Urinary bladder (tissue), 4 donors: ENCODE data around the gene PPP1CA. TPM values are rescaled to one million over a fixed set of nuclear protein-coding genes. Genes with fewer than 3 reads are reported as not detected.

Experiments used
- DNase-seq: peaks from one replicate; pipeline ENCODE4 v3.0.0-alpha.2; 2015; ENCODE audit errors: extremely low spot score
- H3K27ac ChIP-seq: one replicate; pipeline ENCODE4 v1.5.1; 2013; ENCODE audit warnings: low read depth, mild to moderate bottlenecking, moderate library complexity
- H3K36me3 ChIP-seq: one replicate; pipeline ENCODE4 v1.6.1; 2013; ENCODE audit warnings: mild to moderate bottlenecking, moderate library complexity; ENCODE audit not compliant: insufficient read depth
- H3K4me1 ChIP-seq: one replicate; pipeline ENCODE4 v1.6.1; 2013; ENCODE audit warnings: mild to moderate bottlenecking, moderate library complexity; ENCODE audit not compliant: insufficient read depth
- H3K4me3 ChIP-seq: one replicate; pipeline ENCODE4 v1.5.1; 2013; ENCODE audit warnings: low read depth, low read length
- WGBS: extraction: QIAGEN DNeasy Blood & Tissue Kit; methylation state at CpG from one replicate; pipeline ENCODE4 v1.1.7; 2013; 5-methylcytosine and 5-hydroxymethylcytosine counted together
- polyA plus RNA-seq: library from polyadenylated mRNA; stranded (reverse); fragments of 200-250 nt; gene quantifications from one replicate; pipeline ENCODE4 v1.2.3, GENCODE V29; 2013
- total RNA-seq: library from RNA; depleted of rRNA; stranded (reverse); fragments of >200 nt; gene quantifications from one replicate; pipeline ENCODE4 v1.2.3, GENCODE V29; 2014
- donor health status: healthy with polysubstance abuse.
- donor health status: healthy.

PPP1CA gene
- total and polyA plus RNA-seq, 2 donors: 70.6 to 85.9 TPM

DNA sequence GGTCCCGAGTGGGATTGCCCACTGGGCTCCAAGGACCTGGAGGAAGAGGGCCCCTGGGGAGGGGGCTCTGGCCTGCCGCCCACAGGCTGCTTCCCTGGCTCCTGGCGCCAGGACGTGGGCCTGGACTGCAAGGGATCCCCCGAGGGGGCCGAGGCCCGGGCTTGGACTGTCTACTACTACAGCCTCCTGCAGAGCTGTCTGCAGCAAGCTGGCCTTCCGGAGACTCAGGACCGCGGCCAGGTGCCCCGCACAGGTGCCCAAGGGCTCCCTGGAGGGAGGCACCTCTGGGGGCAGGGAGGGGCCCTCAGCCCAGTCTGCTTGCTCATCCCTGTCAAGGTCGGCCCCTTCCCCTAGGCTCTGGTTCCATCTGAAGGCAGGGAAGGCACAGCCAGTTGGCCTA is 15.8 kb upstream of the PPP1CA start:
- Histone ChIP-seq H3K4me3 (no peak overlapping the region), H3K36me3 (no peaks in the 10 kb centered on the region), H3K27ac (no peak overlapping the region), H3K4me1 (peaks cover 2% of the 10 kb centered on the region)
- DNase-seq: no peak
- 82% methylated on average over 12 of the region's 12 CpGs for WGBS

DNA sequence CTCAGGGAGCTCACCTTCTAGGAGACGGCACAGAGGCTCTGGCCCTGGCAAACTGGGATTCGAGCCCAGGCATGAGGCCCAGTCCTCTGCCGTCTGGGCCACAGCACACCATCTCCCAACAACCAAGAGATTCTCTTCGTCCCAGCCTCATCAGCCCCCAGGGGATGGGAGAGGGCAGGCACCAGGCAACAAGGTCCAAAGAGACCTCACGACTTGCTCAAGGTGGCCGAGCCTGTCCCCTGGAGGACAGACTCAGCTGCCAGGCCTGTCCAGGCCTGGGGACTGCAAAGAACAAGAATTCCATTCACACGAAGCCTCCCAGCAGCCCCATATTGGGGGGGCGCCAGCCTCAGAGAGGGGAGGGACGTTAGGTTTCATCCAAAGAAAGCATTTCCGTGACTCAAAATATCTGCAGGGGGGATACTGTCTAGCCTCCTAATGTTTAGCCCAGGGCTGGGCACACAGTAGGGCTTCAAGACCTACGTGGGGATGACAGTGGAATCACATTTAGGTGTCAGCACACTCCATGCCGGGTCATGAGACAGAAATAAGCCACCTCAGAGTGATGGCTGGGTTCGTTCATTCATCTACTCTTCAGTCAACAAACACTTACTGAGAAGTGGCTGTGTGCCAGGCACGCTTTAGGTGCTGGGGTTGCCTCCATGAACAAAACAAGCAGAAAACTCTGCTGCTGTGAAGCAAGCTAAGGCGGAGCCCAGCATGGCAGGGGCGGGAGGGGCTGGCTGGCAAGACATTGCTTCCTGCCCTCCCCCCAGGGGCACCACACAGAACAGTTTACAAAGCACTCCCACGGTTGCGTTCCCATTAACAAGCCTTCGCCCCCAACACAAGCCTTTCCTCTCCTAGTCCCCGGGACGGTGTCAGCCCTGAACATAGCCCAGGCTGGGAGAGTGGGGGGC is 15.0 kb upstream of the PPP1CA start:
- no peak overlapping the region for H3K4me3 ChIP-seq
- no peak for DNase-seq
- peaks cover 2% of the 10 kb centered on the region for H3K4me1 ChIP-seq
- 69% methylated on average over 21 of the region's 21 CpGs for WGBS
- H3K36me3 ChIP-seq: no peaks in the 10 kb centered on the region
- no peak overlapping the region for H3K27ac ChIP-seq

DNA sequence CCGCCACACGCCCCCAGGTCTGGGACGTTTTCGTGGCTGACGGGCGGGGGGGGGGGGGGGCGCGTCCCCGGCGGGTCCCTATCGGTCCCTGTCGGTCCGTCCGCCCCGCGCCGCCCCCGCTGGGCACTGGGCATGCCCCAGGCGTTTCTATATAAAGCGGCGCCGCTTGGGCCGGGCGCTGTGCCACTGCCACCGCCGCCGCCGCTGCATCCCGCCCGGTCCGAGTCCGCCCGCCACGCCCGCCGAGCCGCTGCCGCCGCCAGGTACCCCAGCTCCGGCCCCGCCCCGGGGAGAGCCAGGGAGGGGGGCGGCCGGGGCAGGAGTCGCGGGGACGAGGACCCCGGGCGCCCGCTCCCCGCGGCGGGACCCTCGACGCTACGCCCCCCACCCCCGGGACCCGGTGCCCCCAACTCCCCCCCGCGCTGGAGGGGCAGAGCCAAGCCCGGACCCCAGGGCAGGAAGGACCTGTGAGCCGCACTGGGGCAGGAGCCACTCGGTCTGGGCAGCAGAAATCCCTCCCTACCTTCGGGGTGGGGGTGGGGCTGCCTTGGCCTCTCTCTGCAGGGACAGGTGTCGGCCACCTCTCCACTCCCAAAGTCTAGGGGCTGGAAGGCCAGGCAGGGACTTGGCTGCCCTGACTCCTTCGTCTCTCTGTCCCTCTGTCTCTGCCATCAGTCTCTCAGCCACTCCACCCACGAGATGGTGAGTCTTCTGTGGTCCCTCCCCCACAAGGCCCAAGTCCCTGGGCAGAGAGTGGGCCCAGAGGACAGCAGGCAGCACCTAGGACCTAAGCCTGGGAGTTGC is 14.0 kb upstream of the PPP1CA start, which contains the start of gene CARNS1:
CARNS1 (plus strand) TSS at position 178 of the 804 bp plus-strand sequence; CDS start at position 700, 522 bp downstream.
- H3K4me3 ChIP-seq: peak within 1 kb of the TSS; percentile 22
- H3K4me1 ChIP-seq: peaks cover 2% of the 10 kb centered on the region
- H3K27ac ChIP-seq: no peak within 1 kb of the TSS
- no peaks in the 10 kb centered on the region for H3K36me3 ChIP-seq
- WGBS: 6% methylated on average over 67 of the region's 67 CpGs
- no peak for DNase-seq

DNA sequence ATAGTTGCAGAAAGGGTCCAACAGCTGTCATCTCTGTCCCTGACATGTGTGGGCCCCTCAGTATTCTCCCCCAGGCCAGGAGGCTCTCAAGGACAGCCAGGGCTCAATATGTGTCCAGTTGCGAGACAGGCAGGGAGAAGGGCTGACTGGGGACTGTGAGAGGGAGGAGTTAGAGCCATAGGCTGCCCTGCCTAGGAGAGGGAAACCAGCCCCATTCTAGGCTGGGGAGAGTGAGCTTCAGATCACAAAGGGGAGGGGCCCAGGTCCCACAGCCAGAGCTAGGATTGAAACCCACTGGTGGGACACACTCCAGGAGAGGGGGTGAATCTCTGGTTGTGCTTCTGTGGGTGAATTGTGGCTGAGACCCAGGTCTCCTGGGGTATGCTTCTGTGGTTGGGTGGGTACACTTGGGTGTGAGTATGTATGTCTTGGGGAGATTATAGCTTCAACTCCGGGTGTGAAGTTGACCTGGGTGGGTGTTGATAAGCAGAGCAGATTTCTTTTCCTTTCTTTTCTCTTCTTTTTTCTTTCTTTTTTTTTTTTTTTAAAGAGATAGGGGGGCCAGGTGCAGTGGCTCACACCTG is 11.7 kb upstream of the PPP1CA start:
- Histone ChIP-seq H3K27ac (no peak overlapping the region), H3K36me3 (no peaks in the 10 kb centered on the region), H3K4me1 (no peaks in the 10 kb centered on the region), H3K4me3 (no peak overlapping the region)
- WGBS: 63% methylated on average over 2 of the region's 2 CpGs
- DNase-seq: no peak

DNA sequence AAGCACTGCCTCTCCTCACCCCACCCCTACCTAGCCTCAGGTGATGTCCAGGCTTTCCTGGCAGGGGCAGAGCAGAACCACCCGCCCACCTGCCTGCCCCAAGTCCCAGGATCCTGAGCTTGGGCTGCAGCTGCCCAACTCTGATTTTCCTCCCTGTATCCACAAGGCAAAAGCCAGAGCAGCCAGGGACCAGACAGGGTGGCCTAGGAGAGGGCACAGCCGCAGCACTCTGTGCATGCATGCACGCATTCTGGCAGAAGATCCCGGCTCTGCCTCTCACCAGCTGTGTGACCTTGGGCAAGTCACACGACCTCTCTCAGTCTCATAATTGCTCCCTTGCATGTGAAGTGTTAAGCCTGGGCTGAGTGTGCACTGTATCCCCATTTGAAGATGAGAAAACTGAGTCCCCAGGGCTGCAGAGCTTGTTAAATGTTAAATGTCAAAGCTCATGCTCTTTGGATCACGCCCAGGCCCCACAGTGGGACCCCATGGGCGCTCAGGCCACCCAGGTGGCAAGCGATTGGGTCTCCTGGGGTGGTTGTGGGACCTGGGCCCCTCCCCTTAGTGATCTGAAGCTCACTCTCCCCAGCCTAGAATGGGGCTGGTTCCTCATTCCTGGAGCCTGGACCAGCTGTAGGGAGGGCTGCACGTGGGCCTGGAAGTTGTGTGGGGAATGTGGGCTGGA is 11.0 kb upstream of the PPP1CA start:
- Histone ChIP-seq H3K4me3 (no peak overlapping the region), H3K27ac (no peak overlapping the region), H3K4me1 (no peaks in the 10 kb centered on the region), H3K36me3 (no peaks in the 10 kb centered on the region)
- 71% methylated on average over 9 of the region's 9 CpGs for whole genome bisulfite sequencing
- no peak for DNase-seq

DNA sequence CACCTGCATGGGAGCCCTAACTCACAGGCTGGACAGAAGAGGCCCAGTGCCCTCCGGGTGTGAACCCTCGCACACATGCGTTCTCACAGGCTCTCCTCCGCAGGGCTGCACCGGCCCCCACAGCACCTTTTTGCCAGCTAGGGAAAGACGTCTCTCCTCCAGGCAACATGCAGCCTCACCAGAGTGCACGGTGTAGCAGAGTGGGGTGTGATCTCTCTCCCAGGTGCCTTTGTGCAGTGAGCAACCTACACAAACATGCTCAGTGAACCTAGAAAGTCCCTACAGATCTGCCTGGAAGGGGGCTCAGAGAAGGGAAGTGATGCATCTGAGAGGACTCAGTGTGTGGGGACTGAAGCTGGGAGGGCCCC is 10.1 kb upstream of the PPP1CA start:
- Histone ChIP-seq H3K36me3 (no peaks in the 10 kb centered on the region), H3K4me3 (no peak overlapping the region), H3K4me1 (no peaks in the 10 kb centered on the region), H3K27ac (no peak overlapping the region)
- WGBS: 65% methylated on average over 7 of the region's 7 CpGs
- DNase-seq: no peak

DNA sequence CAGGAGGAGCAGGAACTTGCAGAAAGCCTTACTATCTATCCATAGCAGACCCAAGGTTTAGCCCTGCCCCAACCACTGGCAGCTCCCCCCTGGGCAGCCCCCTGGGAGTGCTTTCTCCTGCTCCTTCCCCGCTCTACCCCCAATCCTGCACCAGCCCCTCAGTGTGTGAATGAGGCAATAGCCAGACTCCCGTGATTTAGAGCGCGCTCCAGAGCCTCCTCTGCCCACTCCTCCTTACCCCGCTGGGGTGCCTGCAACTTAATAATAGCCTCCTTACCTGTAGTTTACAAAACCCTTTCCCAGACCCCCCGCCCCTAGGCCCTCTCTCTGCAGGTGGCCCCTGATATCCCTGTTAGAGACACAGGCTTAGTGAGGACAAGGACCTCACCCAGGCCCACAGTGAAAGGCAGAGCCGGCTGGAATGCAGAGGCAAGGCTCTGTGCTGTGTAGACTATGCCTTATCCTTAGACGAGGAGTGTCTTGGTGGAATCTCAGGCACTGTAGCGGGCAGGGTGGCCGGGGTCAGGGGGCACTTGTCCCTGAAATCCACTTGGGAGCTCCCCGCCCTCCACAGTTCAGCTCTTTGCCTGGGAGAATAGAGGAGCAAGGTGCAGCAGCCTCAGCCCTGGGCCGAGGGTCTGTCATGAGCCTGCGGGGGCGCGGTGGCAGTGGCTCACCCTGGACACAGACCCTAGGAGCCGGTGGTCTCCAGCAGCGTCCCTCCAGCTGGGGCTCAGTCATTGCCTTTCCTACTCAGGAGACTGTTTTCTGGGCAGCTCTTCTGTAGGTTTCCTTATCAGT is 9.5 kb upstream of the PPP1CA start:
- Histone ChIP-seq H3K27ac (no peak overlapping the region), H3K4me3 (no peak overlapping the region), H3K36me3 (no peaks in the 10 kb centered on the region), H3K4me1 (no peaks in the 10 kb centered on the region)
- DNase-seq: no peak
- WGBS: 72% methylated on average over 17 of the region's 17 CpGs

DNA sequence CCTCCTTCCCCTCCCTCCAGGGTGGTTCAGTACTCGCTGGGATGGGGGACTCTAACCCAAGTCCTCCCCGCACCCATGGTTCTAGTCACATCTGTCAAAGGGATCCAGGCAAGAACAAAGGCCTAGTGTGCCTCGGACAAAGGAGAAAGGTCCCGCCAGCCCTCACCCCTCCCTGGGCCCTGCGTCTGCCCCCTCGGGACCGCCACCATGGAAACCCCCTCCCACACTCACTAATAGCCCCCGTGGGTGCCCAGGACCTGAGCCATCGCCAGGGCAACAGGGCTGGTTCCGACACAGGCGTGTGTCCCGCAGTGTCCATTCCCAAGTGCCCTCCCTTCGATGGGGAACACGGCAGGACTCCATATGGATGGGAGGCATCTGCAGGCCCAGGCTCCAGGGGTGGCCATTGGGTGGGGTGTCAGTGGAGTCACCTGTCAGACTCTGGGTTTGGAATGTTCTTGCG is 8.7 kb upstream of the PPP1CA start:
- Histone ChIP-seq H3K4me1 (no peaks in the 10 kb centered on the region), H3K4me3 (no peak overlapping the region), H3K27ac (no peak overlapping the region), H3K36me3 (no peaks in the 10 kb centered on the region)
- DNase-seq: no peak
- 67% methylated on average over 15 of the region's 15 CpGs for WGBS

DNA sequence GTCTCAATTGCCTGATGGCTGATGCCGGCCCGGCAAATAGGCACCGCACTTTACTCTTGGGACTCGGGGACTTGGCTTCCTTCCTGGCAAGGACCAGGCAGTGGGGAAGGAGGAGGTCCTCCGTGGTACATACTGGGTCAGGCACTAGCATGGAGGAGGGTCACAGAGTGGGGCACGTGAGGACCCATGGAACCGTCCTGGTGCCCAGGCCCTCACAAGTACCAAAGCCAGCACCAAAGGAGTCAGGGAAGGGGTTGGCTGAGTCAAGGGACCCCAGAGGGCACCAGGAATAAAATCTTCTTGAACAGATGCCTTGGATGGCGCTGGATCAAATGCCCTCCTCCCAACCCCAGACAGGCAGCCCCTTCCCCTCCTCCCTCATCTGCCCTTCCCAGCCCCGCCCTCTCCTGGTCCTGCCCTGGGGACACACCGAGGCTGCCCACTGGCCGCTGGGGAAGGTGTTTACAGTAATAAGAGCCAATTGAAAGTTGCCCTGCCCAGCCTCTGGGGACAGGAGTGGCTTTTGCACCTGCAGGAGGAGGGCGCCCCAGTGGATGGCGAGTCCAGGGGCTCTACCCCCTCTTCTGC is 8.2 kb upstream of the PPP1CA start:
- Histone ChIP-seq H3K27ac (no peak overlapping the region), H3K36me3 (no peaks in the 10 kb centered on the region), H3K4me3 (no peak overlapping the region), H3K4me1 (no peaks in the 10 kb centered on the region)
- no peak for DNase-seq
- WGBS: 29% methylated on average over 13 of the region's 13 CpGs

DNA sequence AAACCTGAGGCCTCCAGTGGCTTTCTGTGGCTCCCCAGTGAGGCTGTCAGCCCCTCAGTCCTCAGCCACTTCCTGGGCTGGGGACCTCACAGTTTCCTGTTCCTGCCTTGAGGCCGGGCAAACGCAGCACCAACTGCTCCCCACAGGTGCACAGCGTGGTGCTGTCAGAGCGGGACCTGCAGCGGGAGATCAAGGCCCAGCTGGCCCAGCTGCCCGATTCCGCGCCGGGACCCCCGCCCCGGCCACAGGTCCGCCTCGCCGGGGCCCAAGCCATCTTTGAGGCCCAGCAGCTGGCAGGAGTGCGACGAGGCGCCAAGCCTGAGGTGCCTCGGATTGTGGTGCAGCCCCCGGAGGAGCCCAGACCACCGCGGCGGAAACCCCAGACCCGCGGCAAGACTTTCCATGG is 7.6 kb upstream of the PPP1CA start:
- no peaks in the 10 kb centered on the region for H3K4me1 ChIP-seq
- H3K27ac ChIP-seq: no peak overlapping the region
- DNase-seq: no peak
- H3K36me3 ChIP-seq: no peaks in the 10 kb centered on the region
- WGBS: 64% methylated on average over 24 of the region's 24 CpGs
- peak overlapping the region; percentile 3 for H3K4me3 ChIP-seq

DNA sequence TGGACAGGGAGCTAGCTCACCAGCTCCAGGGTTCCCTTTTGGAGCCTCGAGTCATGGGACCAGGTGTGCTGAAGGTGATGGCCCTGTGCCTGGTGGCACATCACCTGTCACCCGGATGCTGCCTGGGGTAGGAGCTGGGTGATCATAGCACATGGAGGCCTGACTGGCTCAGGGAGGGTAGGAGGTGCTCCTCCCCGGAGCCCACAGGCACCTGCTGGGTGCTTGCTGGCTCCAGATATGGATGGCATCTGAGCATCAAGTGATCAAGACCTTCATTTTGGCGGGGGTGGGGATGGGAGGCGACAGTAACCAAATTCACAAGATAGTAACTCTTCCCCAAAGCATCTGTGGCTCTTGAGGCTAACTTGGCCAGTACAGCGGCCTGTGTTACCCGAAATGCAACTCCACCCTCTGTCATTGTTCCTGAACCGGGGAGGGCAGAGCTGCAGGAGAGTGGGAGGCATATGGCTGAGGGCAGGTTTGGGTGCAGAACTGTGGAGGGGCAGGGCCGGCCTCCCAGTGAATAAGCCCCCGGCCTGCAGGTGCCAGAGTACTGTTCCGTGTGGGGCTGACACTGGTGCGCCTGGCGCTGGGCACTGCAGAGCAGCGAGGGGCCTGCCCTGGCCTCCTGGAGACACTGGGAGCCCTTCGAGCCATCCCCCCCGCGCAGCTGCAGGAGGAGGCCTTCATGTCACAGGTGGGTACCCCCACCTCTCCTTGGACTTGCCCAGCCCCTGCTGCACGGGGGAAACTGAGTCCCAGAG is 7.0 kb upstream of the PPP1CA start:
- Histone ChIP-seq H3K4me1 (no peaks in the 10 kb centered on the region), H3K27ac (no peak overlapping the region), H3K36me3 (no peaks in the 10 kb centered on the region), H3K4me3 (no peak overlapping the region)
- no peak for DNase-seq
- WGBS: 74% methylated on average over 18 of the region's 18 CpGs

DNA sequence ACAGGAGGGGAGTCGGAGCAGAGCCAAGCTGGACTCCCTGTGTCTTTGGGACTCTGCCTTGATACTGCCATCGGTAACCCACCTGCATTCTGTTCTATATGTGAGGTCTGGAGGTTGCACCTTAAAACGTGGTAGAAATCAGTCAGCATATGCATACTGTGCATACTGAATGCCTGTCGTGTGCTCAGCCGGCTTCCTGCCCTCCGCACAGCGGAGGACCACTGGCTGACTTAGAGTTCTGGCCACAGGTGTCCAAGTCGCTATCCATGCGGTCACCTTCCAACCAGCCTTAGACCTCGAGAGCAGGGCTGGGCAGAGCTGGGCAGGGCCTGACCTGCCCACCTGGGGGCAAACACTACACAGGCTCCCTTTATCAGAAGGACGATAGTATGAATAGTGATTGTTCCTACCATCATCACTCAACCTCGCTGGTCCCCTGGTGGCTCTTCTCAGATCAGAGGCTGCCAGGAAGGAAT is 6.1 kb upstream of the PPP1CA start:
- Histone ChIP-seq H3K27ac (no peak overlapping the region), H3K36me3 (no peaks in the 10 kb centered on the region), H3K4me3 (no peak overlapping the region), H3K4me1 (no peaks in the 10 kb centered on the region)
- no peak for DNase-seq
- 62% methylated on average over 12 of the region's 12 CpGs for WGBS
